ENCODE measurements around the gene MAB21L3.

The MAB21L3 gene

DNA sequence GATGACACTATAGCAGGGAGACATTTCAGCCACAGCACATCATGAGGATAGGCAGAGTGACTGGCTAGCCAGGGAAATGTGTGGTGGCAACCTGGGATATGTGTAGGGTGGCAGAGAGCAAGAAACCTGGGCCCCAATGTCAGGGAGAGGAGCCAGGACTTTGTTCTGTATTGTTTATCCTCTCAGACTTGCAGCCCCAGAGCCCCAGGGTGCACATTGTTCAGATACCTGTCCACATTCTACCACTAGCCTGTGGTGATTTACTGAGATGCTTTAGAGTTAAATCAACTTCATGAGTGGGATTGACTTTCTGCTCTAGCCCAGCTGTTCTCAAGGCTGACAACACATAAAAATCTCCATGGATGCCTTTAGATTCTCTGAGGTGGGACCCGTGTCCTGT, 61.5 kb downstream of the MAB21L3 start:
- ATAC-seq: no peak
- DNase-seq: no peak
- no peaks in the 10 kb centered on the region for H3K27me3 Mint-ChIP-seq
- no peak overlapping the region for H3K4me3 Mint-ChIP-seq
- peaks cover 12% of the 10 kb centered on the region for H3K4me1 Mint-ChIP-seq
- no peak overlapping the region for H3K27ac Mint-ChIP-seq
- H3K36me3 Mint-ChIP-seq (ENCODE audit: low read depth): no peaks in the 10 kb centered on the region
- no peaks in the 10 kb centered on the region for H3K9me3 Mint-ChIP-seq

DNA sequence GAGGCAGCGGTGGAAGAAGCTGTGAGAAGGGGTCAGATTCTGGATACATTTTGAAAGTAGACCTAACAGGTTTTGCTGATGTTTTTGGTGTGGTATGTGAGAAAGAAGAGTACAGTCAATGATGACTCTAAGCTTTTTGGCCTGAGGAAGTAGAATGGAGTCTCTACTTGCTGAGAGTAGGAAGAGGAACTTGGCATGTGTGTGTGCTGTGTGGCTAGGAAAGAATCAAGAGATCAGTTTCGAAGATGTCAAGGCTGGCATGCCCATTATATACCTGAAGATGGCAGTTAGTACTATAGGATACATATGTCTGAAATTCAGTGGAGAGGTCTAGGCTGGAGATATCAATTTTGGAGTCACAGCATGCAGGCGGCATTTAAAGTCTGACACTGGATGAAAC, 64.4 kb downstream of the MAB21L3 start:
- Mint-ChIP-seq H3K4me1 (no peaks in the 10 kb centered on the region), H3K36me3 (ENCODE audit: low read depth) (no peaks in the 10 kb centered on the region), H3K27me3 (no peaks in the 10 kb centered on the region), H3K4me3 (no peak overlapping the region), H3K27ac (no peak overlapping the region), H3K9me3 (no peaks in the 10 kb centered on the region)
- no peak for ATAC-seq
- DNase-seq: no peak

DNA sequence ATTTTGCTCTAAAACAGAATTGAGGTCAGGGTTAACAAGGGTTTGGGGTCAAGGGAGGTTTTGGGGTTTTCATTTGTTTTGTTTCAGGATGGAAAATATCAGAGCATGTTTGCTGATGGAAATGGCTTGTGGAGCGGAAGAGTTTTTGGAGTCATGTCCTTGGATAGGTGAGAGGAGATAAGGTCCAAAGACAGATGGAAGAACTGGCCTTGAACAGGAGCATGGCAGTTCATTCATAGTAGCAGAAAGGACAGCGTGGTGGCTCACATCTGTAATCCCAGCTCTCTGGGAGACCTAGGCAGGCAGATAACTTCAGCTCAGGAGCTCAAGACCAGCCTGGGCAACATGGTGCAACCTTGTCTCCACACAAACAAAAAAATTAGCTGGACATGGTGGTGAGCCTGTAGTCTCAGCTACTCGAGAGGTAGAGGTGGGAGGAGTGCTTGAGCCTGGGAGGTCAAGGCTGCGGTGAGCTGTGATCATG, 65.1 kb downstream of the MAB21L3 start:
- H3K9me3 Mint-ChIP-seq: no peaks in the 10 kb centered on the region
- H3K36me3 Mint-ChIP-seq (ENCODE audit: low read depth): no peaks in the 10 kb centered on the region
- H3K4me1 Mint-ChIP-seq: no peaks in the 10 kb centered on the region
- no peaks in the 10 kb centered on the region for H3K27me3 Mint-ChIP-seq
- H3K27ac Mint-ChIP-seq: no peak overlapping the region
- no peak for DNase-seq
- H3K4me3 Mint-ChIP-seq: no peak overlapping the region
- no peak for ATAC-seq

DNA sequence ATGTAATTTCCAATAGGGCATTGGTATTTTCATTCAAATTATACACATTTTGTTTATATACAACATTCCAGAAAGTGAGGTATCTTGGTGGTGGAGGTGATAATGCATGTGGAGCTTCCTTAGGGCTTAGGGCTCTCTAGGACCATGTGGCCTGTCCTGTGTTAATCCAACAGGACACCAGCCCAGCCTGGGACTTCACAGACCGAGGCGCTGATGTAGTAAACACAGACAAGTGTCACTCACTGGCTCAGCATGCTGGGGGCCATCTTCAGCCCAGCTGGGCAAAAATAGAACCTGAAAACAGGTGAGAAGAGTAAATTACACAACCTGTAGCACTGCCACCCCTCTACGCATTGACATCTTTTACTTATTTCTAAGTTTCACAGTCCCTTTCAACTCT, 66.7 kb downstream of the MAB21L3 start:
- ATAC-seq (no peak), DNase-seq (no peak)
- no peak overlapping the region for H3K27ac Mint-ChIP-seq
- H3K27me3 Mint-ChIP-seq: no peaks in the 10 kb centered on the region
- no peaks in the 10 kb centered on the region for H3K9me3 Mint-ChIP-seq
- H3K4me1 Mint-ChIP-seq: no peaks in the 10 kb centered on the region
- H3K4me3 Mint-ChIP-seq: no peak overlapping the region
- no peaks in the 10 kb centered on the region for H3K36me3 Mint-ChIP-seq (ENCODE audit: low read depth)

DNA sequence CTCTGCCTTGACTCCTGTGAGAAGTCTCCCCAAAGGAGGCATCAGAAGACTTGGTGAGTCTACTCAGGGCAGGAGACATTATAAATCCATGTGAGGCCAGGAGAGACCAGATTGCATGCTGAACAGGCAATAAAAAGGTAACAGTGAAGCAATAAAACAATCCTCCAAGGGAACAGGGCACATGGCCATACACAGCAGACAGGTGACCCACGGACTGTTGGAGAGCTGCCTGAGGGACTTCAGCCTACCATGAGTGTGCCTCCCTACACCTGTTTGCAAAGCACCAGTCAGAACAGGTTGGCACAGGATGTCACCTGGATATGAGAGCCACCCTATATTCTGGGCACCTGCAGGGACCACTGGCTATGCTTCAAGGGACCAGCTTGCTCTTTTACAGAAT, 67.6 kb downstream of the MAB21L3 start:
- Mint-ChIP-seq H3K27ac (no peak overlapping the region), H3K4me1 (no peaks in the 10 kb centered on the region), H3K4me3 (no peak overlapping the region), H3K27me3 (no peaks in the 10 kb centered on the region), H3K36me3 (ENCODE audit: low read depth) (no peaks in the 10 kb centered on the region), H3K9me3 (no peaks in the 10 kb centered on the region)
- ATAC-seq (no peak), DNase-seq (no peak)

DNA sequence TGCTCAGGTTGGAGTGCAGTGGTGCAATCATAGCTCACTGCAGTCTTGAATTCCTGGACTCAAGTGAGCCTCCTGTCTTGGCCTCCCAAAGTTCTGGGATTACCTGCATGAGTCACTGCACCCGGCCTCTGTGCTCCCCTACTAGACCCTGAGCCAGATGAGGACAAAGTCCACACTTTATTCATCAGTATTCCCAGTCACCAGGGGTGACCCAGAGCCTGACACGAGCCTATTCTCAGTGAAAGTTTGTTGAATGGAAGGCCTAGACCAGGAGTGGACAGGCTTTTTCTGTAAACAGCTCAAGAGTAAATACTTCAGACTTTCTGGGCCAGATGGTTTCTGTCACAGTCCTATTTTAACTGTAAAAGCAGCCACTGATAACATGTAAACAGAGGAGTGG, 68.2 kb downstream of the MAB21L3 start:
- H3K27me3 Mint-ChIP-seq: no peaks in the 10 kb centered on the region
- DNase-seq (no peak), ATAC-seq (no peak)
- no peaks in the 10 kb centered on the region for H3K36me3 Mint-ChIP-seq (ENCODE audit: low read depth)
- no peak overlapping the region for H3K4me3 Mint-ChIP-seq
- no peaks in the 10 kb centered on the region for H3K9me3 Mint-ChIP-seq
- H3K27ac Mint-ChIP-seq: no peak overlapping the region
- H3K4me1 Mint-ChIP-seq: no peaks in the 10 kb centered on the region

DNA sequence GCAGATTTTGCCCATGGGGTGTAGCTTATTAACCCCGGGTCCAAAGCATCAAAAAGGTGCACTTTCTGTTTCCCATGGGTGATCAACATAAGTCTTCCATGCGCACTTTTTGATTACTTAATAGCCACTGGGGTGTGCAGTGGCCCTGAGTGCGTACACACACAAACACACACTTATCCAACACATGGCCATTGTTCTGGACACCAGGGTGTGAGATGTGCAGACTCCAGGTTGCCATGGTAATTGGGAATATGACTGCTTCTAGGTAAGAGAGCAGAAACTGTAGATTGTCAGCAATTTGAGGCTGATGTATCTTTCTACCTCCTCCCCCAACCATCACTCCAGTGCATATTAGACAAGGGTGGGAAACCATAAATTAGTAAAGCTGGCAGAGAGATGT, 68.8 kb downstream of the MAB21L3 start:
- no peak overlapping the region for H3K4me3 Mint-ChIP-seq
- H3K4me1 Mint-ChIP-seq: no peaks in the 10 kb centered on the region
- no peaks in the 10 kb centered on the region for H3K36me3 Mint-ChIP-seq (ENCODE audit: low read depth)
- H3K9me3 Mint-ChIP-seq: no peaks in the 10 kb centered on the region
- no peak overlapping the region for H3K27ac Mint-ChIP-seq
- ATAC-seq (no peak), DNase-seq (no peak)
- H3K27me3 Mint-ChIP-seq: no peaks in the 10 kb centered on the region

DNA sequence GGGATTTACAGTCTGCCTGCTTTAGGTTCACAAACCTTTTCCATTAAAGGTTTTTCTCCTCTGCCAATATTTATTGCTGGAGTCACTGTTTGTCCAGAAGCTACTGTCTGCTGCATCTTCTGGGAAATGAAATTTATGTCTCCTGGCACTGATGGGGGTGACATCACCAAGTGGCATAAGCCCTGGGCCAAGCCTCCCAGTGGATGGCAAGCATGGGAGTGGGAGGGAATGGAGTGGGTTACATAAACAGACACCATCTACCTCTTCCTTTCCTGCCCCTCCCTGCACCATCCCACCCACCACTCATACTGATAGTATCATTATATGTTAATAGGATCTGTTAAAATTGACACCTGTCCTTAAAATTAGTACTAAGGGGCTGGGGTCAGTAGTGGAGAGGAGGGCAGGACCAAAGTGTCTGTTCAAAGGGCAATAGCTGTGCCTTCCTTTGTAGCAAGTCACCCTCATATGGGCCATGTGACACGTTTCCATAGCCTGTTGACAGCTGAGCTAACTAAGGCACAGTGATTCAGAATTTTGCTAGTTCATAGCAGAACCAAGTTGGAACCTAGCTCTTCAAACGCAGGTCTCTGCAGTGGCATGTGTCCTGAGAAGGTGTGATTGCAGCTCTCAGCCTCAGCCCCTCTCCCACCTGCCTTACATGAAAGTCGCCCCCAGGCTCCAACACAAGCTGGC, 71.0 kb downstream of the MAB21L3 start:
- H3K4me1 Mint-ChIP-seq: no peaks in the 10 kb centered on the region
- H3K9me3 Mint-ChIP-seq: no peaks in the 10 kb centered on the region
- DNase-seq (no peak), ATAC-seq (no peak)
- H3K36me3 Mint-ChIP-seq (ENCODE audit: low read depth): no peaks in the 10 kb centered on the region
- H3K27ac Mint-ChIP-seq: no peak overlapping the region
- no peaks in the 10 kb centered on the region for H3K27me3 Mint-ChIP-seq
- no peak overlapping the region for H3K4me3 Mint-ChIP-seq

Data from activated naive CD8-positive, alpha-beta T cell treated with anti-CD3 and anti-CD28 coated beads, Interleukin-2, amount 50 U/mL, for 24 hours (primary cell).